Mammary epithelial cell (primary cell): ENCODE results near the gene RTF2.

ENCODE experiments used
- EZH2 ChIP-seq: IDR thresholded peaks from 2 replicates; pipeline ENCODE4 v1.6.1; 2012; ENCODE audit warnings: low read length, inconsistent platforms, borderline replicate concordance
- TF ChIP-seq, protein P1 (sequence below), 2 donors: IDR thresholded peaks in 1 of 2; conservative IDR thresholded peaks in 1 of 2; 2 replicates each; pipeline ENCODE4 v1.5.1; 2011 to 2012; ENCODE audit warnings: inconsistent platforms in 2 of 2, low read length in 2 of 2, mild to moderate bottlenecking in 2 of 2, control low read depth in 1 of 2, low read depth in 1 of 2; ENCODE audit not compliant: insufficient read depth in 1 of 2; ENCODE audit errors: extremely low read depth in 1 of 2

DNA sequence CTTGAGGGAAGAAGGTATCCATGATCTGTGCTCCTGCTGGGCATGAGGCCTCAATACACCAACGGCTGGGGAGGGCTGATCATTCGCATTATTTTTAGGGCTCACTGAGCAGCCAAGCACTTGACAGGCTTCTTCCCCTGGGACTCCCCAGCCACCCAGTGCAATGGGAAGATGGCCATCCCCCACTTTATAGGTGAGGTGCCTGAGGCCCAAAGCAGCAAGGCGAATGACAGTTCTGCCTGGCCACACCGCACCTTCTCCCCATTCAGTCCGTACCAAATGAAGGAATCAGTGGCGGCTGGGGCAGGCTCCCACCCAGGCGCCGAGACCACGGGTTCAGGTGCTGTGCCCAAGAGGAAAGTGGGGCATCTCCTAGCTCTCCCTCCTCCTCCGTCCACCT is 51.8 kb downstream of the RTF2 start:
- TF ChIP-seq, protein P1, sequence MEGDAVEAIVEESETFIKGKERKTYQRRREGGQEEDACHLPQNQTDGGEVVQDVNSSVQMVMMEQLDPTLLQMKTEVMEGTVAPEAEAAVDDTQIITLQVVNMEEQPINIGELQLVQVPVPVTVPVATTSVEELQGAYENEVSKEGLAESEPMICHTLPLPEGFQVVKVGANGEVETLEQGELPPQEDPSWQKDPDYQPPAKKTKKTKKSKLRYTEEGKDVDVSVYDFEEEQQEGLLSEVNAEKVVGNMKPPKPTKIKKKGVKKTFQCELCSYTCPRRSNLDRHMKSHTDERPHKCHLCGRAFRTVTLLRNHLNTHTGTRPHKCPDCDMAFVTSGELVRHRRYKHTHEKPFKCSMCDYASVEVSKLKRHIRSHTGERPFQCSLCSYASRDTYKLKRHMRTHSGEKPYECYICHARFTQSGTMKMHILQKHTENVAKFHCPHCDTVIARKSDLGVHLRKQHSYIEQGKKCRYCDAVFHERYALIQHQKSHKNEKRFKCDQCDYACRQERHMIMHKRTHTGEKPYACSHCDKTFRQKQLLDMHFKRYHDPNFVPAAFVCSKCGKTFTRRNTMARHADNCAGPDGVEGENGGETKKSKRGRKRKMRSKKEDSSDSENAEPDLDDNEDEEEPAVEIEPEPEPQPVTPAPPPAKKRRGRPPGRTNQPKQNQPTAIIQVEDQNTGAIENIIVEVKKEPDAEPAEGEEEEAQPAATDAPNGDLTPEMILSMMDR (conservative IDR thresholded peaks at IDR 0.05 in 1 of 2, IDR thresholded peaks at IDR 0.05 in 1 of 2; ENCODE audit: extremely low read depth in 1 of 2, insufficient read depth in 1 of 2, low read depth in 1 of 2, low read length in 2 of 2), result no peak
- no peak for TF ChIP-seq EZH2
